ENCODE measurements around the gene SETD6.

Gene SETD6

DNA sequence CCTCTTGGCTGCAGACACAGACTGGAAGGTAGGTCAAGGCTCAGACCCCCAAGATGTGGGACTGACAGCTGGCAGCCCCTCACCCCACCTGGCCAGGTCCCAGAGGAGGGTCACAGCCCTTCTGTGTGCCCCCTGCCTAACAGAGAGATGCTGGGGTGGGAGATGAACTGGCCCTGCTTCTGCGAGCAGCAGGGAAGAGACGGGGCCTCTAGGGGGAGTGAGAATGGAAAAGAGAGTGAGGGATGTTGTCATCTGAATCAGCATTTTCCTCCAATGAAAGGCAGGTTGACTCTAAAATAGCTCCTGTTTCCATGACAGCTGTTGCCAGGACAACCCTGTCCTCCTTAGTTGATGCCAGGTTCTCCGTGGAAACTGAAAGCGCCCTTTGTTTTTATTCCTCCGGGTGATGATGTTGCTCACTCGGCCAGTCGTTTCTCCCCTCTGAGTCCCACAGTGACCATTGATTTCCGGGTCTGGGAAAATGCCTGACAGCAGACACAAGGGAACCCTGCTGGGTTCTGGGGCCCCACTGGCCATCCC is 20.3 kb upstream of the SETD6 start:
- peak; percentile 95 for DNase-seq (ENCODE audit: low spot score)

DNA sequence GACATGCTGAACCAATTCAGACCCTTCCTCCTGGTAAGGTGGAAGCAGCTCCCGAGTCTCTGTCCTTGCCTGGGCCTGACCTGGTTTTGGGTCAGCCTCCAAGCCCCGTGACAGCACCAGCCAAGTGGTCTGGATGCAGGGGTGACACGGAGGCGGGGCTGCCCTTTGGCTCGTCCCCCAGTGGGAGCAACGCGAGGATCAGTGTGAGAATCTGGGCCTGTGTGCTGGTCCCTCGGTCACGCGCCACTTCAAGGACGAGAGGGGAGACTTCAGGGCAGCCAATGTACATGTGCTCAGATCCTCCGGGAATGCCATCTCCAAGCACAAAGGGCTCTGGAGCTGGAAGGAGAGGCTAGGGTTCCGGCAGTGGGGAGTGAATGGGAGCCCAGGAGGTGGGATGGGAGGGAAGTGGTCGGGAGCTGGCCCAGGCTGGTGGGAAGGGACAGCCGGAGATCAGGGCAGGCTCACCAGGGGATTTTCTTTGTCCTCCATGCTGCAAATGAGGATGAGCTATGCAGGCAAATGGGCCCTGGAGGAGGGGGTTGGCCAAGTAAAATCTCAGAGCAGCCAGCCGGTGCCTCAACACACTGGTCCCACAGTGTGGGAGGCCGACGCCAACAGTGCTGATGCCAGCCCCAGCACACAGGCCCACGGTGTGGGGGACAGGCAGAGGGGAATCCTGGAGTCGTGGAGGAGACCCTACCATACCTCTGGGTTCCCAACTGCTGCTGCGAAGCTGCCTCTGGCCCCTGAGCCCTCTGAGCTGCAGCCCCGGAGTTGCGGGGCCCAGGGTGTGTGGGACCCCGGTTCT is 19.6 kb upstream of the SETD6 start:
- no peak for DNase-seq (ENCODE audit: low spot score)

DNA sequence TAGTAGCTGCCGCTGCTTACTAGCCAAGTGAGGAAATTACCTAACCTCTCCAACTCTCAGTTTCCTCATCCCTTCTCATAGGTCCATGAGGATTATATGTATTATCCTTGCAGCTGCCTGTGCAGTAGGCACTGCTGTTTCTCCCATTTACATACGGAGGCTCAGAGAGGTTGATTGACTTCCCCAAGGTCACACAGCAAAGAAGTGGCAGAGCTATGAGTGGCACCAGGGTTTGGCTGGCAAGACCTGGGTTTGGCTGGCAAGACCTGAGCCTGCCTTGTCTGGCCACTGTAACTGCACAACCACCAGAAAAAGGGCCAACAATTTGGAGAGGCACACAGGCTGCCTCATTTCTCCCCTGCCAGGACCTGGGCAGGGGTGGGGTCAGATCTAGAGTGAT is 17.8 kb upstream of the SETD6 start:
- DNase-seq (ENCODE audit: low spot score), result no peak

- DNase-seq (ENCODE audit: low spot score), result no peak
Observed at GRCh38 chr16:58497935-58498334, 17.4 kb upstream of the SETD6 start.

- no peak for DNase-seq (ENCODE audit: low spot score)
Observed at GRCh38 chr16:58498341-58499091, 16.8 kb upstream of the SETD6 start.

GRCh38 chr16:58499092-58499511 is 16.2 kb upstream of the SETD6 start:
- no peak for DNase-seq (ENCODE audit: low spot score)

- peak; percentile 79 for DNase-seq (ENCODE audit: low spot score)
Observed at GRCh38 chr16:58499615-58500351, 15.5 kb upstream of the SETD6 start, which contains the start of gene NDRG4. Gene NDRG4, plus strand, starts transcription at chr16:58500143. Its CDS starts 106 bp downstream, at chr16:58500249.

DNA sequence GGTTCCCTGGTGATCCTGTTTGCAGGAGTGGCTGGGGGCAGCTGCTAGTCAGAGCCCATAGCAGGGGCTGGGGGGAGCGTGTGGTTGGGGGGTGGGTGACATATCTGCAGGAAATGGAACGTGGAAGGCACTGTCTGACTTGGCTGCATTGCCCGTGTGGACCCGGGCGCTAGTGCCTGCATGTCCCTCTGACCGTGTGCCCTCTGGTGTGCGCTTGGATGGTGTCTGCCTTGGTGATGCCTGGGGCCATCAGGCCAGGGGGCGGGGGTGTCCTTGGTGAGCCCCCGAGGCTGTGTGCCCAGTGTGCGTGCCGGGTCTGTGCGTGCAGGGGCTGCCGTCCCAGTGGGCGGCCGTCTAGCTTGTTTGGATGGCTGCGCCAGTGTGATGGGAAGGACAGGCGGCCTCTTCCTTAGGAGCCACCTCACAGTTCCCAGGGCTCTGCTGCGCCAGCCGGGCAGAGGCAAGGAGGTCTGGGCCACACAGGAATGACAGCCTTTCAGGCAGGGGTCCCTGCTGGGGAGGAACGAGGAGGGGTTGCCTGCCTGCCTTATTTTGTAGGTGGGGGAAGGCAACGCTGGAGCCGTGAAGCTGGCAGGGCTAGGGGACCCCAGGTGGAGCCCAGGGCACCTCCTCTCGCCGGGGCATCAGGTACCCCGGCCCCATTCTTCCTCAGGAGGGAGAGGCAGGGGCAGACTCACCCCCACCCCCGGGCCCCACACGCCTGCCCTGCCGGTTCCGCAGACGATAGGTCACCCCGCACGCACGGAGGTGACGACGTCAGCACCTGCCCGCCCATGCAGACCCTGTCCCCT is 14.7 kb upstream of the SETD6 start:
- DNase-seq (ENCODE audit: low spot score), result no peak

- DNase-seq (ENCODE audit: low spot score), result no peak
Observed at GRCh38 chr16:58501242-58502131, 13.8 kb upstream of the SETD6 start.

DNA sequence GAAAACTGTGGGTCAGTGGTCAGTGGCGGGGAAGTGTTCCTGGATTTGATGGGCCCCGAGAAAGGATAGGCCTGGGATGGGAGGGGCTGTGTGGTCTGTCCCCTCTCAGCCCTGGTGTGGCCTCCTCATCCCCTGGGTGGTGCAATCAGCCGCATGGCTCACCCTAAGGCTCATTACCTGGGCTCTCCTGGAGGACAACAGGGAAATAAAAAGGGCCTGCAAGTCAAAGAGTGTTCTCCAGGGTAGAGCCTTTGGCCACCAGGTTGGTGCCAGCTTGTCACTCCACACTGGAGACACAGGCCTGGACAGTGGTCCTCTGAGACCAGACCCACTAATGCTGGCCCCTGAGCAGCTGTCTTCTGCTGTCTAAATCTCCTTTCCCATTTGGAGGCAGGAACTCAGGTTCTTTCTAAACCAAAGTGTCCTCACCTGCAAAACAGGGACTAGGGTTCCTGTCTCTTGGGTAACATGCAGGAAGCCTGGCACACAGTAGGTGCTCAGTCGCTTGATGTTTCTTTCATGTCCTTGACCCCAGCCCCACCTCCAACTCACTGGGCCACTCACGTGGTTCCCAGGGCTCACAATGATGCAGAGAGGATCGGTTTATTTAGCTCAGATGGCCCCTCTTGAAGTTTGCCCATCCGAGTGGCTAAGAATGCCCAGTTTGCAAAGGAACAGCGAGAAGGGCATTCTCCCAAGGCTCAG is 12.9 kb upstream of the SETD6 start:
- no peak for DNase-seq (ENCODE audit: low spot score)

DNA sequence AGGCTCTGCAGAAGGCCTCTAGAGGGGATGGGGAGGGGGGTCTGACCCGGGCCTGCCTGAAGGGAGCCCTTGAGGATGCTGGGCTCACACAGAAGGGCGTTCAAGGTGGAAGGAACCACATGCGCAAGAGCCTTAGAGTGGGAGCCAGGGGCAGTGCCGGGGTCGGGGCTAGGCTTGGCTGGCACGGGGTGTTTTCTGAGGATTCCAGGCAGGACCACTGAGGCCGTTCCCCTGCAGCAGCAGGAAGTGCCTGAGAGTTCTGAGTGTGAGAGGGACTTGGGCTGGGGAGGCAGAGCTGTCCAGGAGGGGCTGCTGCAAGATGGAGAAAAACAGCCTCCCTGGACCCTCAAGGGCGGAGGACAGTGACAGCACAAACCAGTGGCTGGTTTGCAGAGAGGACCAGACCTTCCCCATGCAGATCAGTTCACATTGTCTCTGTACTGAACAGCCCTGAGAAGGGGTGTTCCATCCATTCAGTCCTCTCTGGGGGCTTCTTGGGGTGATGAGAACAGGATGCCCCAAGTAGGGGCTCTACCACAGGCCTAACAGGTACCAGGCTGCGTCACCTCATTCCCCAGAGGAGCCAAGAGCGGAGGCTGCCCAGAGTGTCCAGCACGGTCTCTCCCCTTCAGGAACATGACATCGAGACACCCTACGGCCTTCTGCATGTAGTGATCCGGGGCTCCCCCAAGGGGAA is 12.0 kb upstream of the SETD6 start:
- no peak for DNase-seq (ENCODE audit: low spot score)

DNA sequence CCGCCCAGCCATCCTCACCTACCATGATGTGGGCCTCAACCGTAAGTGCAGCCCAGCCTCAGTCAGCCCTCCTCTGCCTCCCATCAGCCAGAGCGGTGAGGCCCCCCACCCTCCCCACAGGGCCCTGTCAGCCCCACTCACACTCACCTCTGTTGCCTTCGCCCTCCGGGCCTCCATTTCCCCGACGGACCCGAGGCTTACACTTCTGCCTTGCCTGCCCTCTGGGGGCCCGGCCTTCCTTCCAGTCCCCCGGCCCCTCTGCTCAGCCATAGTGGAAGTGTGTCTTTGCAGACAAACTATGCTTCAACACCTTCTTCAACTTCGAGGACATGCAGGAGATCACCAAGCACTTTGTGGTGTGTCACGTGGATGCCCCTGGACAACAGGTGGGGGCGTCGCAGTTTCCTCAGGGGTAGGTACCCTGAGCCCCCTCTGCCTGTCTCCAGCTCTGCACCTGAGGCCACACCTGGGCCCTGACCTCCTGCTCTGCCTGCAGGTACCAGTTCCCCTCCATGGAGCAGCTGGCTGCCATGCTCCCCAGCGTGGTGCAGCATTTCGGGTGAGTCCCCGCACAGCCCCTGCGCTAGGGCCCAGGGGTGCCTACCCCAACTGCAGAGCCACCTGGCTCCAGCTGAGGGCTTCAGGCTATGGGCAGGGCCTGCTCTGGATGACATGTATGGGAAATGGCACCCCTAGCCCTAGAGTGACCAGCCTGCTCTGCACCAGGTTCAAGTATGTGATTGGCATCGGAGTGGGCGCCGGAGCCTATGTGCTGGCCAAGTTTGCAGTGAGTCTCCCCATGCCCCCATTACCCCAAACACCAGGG is 11.2 kb upstream of the SETD6 start:
- no peak for DNase-seq (ENCODE audit: low spot score)

DNA sequence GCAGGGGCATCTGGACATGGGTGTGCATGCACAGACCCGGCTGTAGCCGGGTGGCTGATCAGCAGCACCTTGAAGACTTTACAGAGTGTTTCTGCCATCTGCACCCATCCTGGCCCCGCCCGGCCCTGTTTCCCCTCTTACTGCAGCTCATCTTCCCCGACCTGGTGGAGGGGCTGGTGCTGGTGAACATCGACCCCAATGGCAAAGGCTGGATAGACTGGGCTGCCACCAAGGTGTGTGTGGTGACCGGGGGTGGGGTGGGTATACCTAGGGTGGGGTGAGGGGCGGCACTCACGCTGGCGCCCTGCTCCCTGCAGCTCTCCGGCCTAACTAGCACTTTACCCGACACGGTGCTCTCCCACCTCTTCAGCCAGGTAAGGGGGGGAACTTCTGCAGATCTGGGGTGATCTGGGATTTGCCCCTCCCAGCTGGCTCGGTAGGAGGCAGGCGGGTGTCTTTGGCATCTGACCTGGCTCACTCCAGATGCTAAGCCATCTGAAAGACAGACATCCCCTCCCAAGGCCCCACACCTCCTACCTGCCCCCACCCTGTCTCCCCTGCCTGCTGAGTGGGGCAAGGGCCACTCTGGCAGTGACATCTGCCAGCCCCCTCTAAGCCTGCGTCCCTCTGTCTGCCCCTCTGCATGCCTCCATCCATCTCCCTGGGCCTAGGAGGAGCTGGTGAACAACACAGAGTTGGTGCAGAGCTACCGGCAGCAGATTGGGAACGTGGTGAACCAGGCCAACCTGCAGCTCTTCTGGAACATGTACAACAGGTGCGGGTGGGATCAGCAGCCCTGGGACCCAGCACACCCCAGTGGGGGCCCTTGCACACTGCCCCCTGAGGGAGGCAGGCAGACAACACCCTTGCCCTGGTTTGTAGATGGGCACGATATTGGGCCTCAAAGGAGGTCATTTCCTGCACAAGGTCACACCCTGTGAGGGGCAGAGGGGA is 8.8 kb upstream of the SETD6 start:
- no peak for DNase-seq (ENCODE audit: low spot score)

GRCh38 chr16:58507195-58507962 is 7.9 kb upstream of the SETD6 start:
- no peak for DNase-seq (ENCODE audit: low spot score)

DNA sequence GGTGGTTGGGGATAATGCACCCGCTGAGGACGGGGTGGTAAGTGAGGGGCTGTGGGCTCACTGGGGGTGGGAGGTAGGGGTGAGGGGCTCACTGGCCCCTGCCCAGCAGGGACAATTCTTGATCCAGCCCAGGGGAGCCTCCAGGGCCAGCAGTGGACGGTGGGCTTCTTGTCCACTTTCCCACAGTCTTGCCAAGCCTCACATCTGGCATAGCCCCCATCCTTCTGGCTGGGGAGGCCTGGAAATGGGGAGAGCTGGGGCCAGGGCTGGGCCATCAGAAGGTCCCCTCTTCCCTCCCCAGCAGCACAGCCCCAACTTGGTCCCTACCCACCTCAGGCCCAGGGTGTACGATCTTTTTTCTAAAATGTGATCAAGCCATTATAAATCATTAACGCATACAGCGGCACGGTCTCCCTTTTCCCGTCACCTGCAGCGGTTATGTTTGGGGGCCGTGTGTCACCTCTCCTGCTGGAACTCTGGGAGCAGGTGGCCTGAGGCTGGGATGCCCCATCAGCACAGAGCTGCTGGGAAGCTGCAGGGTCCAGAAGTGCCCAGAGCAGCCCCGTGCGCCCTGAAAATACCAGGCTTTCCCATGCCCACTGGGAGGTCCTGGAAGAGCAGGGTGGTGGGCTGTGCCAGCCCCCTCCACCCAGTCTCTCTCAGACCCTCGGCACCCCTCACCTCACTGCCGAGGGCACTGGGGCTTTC is 7.2 kb upstream of the SETD6 start:
- DNase-seq (ENCODE audit: low spot score), result no peak

All from RKO (cell line).